ENCODE measurements around the gene RTN4RL1. TPM values are rescaled to one million over a fixed set of nuclear protein-coding genes. Genes with fewer than 3 reads are reported as not detected.
A peak's percentile ranks its signal among the peaks of the same experiment; 100 is the strongest.

RTN4RL1 gene
- total RNA-seq, 4 donors from 2014 or later = 1.4 to 4.9 (median 1.9) TPM; not detected in 1

DNA sequence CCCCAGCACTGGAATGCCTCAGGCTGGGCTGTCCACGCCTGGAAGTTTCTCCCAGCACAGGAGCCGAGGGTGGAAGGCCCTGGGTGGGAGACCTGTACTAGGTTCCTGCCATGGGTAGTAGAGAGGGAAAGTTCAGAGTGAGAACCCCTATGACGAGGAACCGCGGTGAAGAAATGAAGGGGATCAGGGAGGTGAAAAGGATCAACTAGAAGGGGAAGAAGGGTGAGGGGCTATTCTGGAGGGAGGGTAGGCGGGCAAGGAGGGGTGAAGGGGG, 35.2 kb upstream of the RTN4RL1 start:
- TF ChIP-seq, protein P1, sequence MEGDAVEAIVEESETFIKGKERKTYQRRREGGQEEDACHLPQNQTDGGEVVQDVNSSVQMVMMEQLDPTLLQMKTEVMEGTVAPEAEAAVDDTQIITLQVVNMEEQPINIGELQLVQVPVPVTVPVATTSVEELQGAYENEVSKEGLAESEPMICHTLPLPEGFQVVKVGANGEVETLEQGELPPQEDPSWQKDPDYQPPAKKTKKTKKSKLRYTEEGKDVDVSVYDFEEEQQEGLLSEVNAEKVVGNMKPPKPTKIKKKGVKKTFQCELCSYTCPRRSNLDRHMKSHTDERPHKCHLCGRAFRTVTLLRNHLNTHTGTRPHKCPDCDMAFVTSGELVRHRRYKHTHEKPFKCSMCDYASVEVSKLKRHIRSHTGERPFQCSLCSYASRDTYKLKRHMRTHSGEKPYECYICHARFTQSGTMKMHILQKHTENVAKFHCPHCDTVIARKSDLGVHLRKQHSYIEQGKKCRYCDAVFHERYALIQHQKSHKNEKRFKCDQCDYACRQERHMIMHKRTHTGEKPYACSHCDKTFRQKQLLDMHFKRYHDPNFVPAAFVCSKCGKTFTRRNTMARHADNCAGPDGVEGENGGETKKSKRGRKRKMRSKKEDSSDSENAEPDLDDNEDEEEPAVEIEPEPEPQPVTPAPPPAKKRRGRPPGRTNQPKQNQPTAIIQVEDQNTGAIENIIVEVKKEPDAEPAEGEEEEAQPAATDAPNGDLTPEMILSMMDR (IDR thresholded peaks at IDR 0.05) = no peak
- no peak for TF ChIP-seq POLR2A (IDR thresholded peaks at IDR 0.05)
- Histone ChIP-seq H3K36me3 (no peaks in the 10 kb centered on the region), H3K4me1 (peaks cover 3 to 60% of the 10 kb centered on the region in 2 donors), H3K4me3 (no peak overlapping the region), H3K27me3 (no peaks in the 10 kb centered on the region), H3K27ac (peak overlapping the region; percentile 94 to 99), H3K9me3 (no peaks in the 10 kb centered on the region)
- intact Hi-C loops (cut with DNase I; ENCODE audit: low total_unique reads) = no loop called here
- DNase-seq = no peak

DNA sequence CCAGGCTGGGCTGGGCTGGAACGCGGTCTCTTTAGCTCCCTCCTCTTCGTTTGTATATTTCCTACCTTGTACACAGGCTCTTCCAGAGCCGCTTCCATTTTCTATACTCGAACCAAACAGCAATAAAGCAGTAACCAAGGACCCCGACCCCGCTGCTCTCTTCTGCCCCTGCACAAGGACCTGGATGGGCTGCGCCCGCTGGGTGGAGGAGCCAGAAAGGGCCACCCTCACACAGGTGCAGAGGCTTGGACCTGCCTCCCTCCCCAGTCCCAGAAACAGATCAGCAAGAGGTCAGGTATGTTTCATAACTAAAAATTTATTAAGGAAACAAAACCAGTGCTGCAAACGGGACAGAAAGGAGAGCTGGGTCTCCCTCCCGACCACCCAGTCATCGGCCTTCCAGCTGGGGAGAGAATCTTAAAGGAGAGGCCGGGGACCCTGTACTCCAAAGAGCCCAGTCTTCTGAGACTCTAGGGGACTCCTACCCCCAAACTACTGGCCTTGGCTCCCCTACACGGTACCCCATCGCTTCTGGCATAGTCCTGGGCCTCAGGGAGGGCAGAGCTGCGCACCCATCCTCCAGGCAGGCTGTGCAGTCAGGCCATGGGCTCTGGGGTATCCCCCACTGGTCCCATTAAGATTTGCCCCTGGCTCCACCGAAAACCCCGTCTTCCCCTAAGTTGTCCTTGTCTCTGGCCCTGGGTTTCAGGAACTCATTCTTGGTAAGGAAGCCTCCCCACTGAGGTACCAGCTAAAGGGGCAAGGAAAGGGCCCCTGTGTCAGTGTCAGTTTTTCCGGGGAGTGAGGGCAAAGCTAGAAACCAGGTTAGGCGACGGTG, 34.6 kb upstream of the RTN4RL1 start:
- H3K36me3 ChIP-seq = no peaks in the 10 kb centered on the region
- H3K27ac ChIP-seq = peak overlapping the region; percentile 94 to 99
- TF ChIP-seq, protein P1 (IDR thresholded peaks at IDR 0.05) = no peak
- TF ChIP-seq POLR2A (IDR thresholded peaks at IDR 0.05) = no peak
- H3K4me1 ChIP-seq = peaks cover 3 to 55% of the 10 kb centered on the region in 2 donors
- H3K4me3 ChIP-seq = no peak overlapping the region
- DNase-seq = no peak
- H3K27me3 ChIP-seq = no peaks in the 10 kb centered on the region
- intact Hi-C loops (cut with DNase I; ENCODE audit: low total_unique reads) = loop anchor here (10.0 kb wide), 1 partner anchor 115 kb away; no protein-coding TSS in a partner anchor
- no peaks in the 10 kb centered on the region for H3K9me3 ChIP-seq

DNA sequence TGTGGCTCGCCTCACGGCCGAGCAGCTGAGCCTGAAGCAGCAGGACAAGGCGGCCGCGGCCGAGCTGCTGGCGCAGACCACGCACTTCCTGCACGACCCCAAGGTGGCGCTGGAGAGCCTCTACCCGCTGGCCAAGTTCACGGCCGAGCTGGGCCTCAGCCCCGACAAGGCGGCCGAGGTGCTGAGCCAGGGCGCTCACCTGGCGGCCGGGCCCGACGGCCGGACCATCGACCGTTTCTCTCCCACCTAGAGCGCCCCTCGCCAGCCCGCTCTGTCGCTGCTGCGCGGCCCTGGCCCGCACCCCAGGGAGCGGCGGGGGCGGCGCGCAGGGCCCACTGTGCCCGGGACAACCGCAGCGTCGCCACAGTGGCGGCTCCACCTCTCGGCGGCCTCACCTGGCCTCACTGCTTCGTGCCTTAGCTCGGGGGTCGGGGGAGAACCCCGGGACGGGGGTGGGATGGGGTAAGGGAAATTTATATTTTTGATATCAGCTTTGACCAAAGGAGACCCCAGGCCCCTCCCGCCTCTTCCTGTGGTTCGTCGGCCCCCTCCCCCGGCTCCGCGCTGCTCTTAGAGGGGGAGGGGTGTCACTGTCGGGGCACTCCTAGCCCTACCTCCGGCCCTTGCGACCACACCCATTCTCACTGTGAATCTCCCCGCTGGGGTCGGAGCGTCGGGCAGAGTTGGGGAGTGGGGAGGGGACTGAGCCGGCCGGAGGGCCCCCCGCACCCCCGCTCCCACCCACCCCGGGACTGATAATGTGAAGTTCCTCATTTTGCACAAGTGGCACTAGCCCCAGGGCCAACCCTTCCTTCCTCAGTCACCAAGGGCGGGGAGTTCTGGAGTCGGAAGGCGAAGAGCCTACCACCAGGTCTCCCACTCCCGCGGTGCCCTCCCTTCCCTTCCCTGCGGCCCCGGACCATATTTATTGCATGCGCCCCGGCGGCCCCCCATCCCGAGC, 33.7 kb upstream of the RTN4RL1 start:
- peaks cover 3 to 50% of the 10 kb centered on the region in 2 donors for H3K4me1 ChIP-seq

DNA sequence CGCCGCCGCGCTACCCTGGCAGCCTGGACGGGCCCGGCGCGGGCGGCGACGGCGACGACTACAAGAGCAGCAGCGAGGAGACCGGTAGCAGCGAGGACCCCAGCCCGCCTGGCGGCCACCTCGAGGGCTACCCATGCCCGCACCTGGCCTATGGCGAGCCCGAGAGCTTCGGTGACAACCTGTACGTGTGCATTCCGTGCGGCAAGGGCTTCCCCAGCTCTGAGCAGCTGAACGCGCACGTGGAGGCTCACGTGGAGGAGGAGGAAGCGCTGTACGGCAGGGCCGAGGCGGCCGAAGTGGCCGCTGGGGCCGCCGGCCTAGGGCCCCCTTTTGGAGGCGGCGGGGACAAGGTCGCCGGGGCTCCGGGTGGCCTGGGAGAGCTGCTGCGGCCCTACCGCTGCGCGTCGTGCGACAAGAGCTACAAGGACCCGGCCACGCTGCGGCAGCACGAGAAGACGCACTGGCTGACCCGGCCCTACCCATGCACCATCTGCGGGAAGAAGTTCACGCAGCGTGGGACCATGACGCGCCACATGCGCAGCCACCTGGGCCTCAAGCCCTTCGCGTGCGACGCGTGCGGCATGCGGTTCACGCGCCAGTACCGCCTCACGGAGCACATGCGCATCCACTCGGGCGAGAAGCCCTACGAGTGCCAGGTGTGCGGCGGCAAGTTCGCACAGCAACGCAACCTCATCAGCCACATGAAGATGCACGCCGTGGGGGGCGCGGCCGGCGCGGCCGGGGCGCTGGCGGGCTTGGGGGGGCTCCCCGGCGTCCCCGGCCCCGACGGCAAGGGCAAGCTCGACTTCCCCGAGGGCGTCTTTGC, 32.8 kb upstream of the RTN4RL1 start:
- peak in 1 of 2 donors; percentile 46 for DNase-seq
- H3K9me3 ChIP-seq = no peaks in the 10 kb centered on the region
- H3K27ac ChIP-seq = peak overlapping the region; percentile 94 to 99
- H3K27me3 ChIP-seq = no peaks in the 10 kb centered on the region
- no peaks in the 10 kb centered on the region for H3K36me3 ChIP-seq
- H3K4me3 ChIP-seq = peak overlapping the region in 1 of 2 donors; percentile 90
- intact Hi-C loops (cut with DNase I; ENCODE audit: low total_unique reads) = loop anchor here (10.0 kb wide), 1 partner anchor 117 kb away; no protein-coding TSS in a partner anchor
- H3K4me1 ChIP-seq = peaks cover 2 to 43% of the 10 kb centered on the region in 2 donors
- TF ChIP-seq, protein P1 (IDR thresholded peaks at IDR 0.05) = peak in 1 of 4 experiments; percentile 2
- TF ChIP-seq POLR2A (IDR thresholded peaks at IDR 0.05) = no peak

More for the DNA sequence above, 33.7 kb upstream of the RTN4RL1 start:
- peak overlapping the region; percentile 94 to 99 for H3K27ac ChIP-seq
- peak; percentile 75 to 84 for DNase-seq
- no peaks in the 10 kb centered on the region for H3K36me3 ChIP-seq
- intact Hi-C loops (cut with DNase I; ENCODE audit: low total_unique reads) = loop anchor here (10.0 kb wide), 1 partner anchor 116 kb away; no protein-coding TSS in a partner anchor
- no peak for TF ChIP-seq POLR2A (IDR thresholded peaks at IDR 0.05)
- TF ChIP-seq, protein P1 (IDR thresholded peaks at IDR 0.05) = peak; percentile 53 to 79 (median 62)
- peak overlapping the region in 1 of 2 donors; percentile 90 for H3K4me3 ChIP-seq
- no peaks in the 10 kb centered on the region for H3K9me3 ChIP-seq
- no peaks in the 10 kb centered on the region for H3K27me3 ChIP-seq
